Measurements from ENCODE around the gene ZDHHC4.

- TF ChIP-seq USF1 (IDR thresholded peaks at IDR 0.05; ENCODE audit: borderline replicate concordance, extremely low read length, insufficient read depth, low read depth, low read length) (no peak), POLR2AphosphoS5 (IDR thresholded peaks at IDR 0.05; ENCODE audit: low read length) (no peak)
- TF ChIP-seq, protein P1, sequence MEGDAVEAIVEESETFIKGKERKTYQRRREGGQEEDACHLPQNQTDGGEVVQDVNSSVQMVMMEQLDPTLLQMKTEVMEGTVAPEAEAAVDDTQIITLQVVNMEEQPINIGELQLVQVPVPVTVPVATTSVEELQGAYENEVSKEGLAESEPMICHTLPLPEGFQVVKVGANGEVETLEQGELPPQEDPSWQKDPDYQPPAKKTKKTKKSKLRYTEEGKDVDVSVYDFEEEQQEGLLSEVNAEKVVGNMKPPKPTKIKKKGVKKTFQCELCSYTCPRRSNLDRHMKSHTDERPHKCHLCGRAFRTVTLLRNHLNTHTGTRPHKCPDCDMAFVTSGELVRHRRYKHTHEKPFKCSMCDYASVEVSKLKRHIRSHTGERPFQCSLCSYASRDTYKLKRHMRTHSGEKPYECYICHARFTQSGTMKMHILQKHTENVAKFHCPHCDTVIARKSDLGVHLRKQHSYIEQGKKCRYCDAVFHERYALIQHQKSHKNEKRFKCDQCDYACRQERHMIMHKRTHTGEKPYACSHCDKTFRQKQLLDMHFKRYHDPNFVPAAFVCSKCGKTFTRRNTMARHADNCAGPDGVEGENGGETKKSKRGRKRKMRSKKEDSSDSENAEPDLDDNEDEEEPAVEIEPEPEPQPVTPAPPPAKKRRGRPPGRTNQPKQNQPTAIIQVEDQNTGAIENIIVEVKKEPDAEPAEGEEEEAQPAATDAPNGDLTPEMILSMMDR (IDR thresholded peaks at IDR 0.05 in 2 of 3, conservative IDR thresholded peaks at IDR 0.05 in 1 of 3; ENCODE audit: control insufficient read depth in 2 of 3, extremely low read depth in 1 of 3, insufficient read depth in 1 of 3, low read depth in 3 of 3, low read length in 3 of 3), result no peak
Measured at GRCh38 chr7:6608794-6609193, 31.5 kb downstream of the ZDHHC4 start.
